ENCODE data around the gene TMEM9B. TPM values are rescaled to one million over a fixed set of nuclear protein-coding genes. Genes with fewer than 3 reads are reported as not detected.

Gene TMEM9B
- total and polyA plus RNA-seq, 2 experiments from 2014 or later = 10.4 to 12.9 TPM

GRCh38 chr11:8988329-8989234 is 24.3 kb upstream of the TMEM9B start:
- H3F3A ChIP-seq (replicated peaks; ENCODE audit: low read depth) = no peaks in the 10 kb centered on the region
- no peaks in the 10 kb centered on the region for H3K9me3 Mint-ChIP-seq
- no peaks in the 10 kb centered on the region for H3K27me3 Mint-ChIP-seq (ENCODE audit: insufficient read depth, low read depth, poor library complexity)
- no peak overlapping the region for H3K27ac Mint-ChIP-seq
- H3K4me2 ChIP-seq = no peak overlapping the region
- no peaks in the 10 kb centered on the region for H4K20me1 ChIP-seq (replicated peaks; ENCODE audit: insufficient read depth)
- H3K4me3 ChIP-seq = no peak overlapping the region
- ATAC-seq (no peak), DNase-seq (ENCODE audit: low spot score) (no peak)
- no peaks in the 10 kb centered on the region for H3K79me2 ChIP-seq (replicated peaks; ENCODE audit: insufficient read depth)
- H3K27me3 ChIP-seq (ENCODE audit: insufficient read depth) = no peaks in the 10 kb centered on the region
- TF ChIP-seq ZNF331 (CRISPR knock-in tag; IDR thresholded peaks at IDR 0.05; ENCODE audit: low read depth) = no peak
- TF ChIP-seq ZNF462 (CRISPR knock-in tag; IDR thresholded peaks at IDR 0.05) = no peak
- TF ChIP-seq STAT1 (IDR thresholded peaks at IDR 0.05; ENCODE audit: unreplicated experiment) = no peak
- TF ChIP-seq CREB1 (CRISPR knock-in tag; IDR thresholded peaks at IDR 0.05; ENCODE audit: low read depth) = no peak
- no peak for TF ChIP-seq ZNF114 (CRISPR knock-in tag; IDR thresholded peaks at IDR 0.05)
- TF ChIP-seq JUNB (IDR thresholded peaks at IDR 0.05; ENCODE audit: unreplicated experiment) = no peak
- TF ChIP-seq EZH2 (IDR thresholded peaks at IDR 0.05; ENCODE audit: low read depth, unreplicated experiment) = no peak
- TF ChIP-seq CTCF (conservative IDR thresholded peaks at IDR 0.05; ENCODE audit: low read depth in 2 of 2) = no peak
- TF ChIP-seq, protein P1, sequence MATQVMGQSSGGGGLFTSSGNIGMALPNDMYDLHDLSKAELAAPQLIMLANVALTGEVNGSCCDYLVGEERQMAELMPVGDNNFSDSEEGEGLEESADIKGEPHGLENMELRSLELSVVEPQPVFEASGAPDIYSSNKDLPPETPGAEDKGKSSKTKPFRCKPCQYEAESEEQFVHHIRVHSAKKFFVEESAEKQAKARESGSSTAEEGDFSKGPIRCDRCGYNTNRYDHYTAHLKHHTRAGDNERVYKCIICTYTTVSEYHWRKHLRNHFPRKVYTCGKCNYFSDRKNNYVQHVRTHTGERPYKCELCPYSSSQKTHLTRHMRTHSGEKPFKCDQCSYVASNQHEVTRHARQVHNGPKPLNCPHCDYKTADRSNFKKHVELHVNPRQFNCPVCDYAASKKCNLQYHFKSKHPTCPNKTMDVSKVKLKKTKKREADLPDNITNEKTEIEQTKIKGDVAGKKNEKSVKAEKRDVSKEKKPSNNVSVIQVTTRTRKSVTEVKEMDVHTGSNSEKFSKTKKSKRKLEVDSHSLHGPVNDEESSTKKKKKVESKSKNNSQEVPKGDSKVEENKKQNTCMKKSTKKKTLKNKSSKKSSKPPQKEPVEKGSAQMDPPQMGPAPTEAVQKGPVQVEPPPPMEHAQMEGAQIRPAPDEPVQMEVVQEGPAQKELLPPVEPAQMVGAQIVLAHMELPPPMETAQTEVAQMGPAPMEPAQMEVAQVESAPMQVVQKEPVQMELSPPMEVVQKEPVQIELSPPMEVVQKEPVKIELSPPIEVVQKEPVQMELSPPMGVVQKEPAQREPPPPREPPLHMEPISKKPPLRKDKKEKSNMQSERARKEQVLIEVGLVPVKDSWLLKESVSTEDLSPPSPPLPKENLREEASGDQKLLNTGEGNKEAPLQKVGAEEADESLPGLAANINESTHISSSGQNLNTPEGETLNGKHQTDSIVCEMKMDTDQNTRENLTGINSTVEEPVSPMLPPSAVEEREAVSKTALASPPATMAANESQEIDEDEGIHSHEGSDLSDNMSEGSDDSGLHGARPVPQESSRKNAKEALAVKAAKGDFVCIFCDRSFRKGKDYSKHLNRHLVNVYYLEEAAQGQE (IDR thresholded peaks at IDR 0.05; ENCODE audit: unreplicated experiment) = no peak
- TF ChIP-seq, protein P2, sequence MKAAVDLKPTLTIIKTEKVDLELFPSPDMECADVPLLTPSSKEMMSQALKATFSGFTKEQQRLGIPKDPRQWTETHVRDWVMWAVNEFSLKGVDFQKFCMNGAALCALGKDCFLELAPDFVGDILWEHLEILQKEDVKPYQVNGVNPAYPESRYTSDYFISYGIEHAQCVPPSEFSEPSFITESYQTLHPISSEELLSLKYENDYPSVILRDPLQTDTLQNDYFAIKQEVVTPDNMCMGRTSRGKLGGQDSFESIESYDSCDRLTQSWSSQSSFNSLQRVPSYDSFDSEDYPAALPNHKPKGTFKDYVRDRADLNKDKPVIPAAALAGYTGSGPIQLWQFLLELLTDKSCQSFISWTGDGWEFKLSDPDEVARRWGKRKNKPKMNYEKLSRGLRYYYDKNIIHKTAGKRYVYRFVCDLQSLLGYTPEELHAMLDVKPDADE (IDR thresholded peaks at IDR 0.05) = no peak
- TF ChIP-seq NANOG (IDR thresholded peaks at IDR 0.05; ENCODE audit: borderline replicate concordance) = no peak
- TF ChIP-seq EZH2phosphoT487 (IDR thresholded peaks at IDR 0.05; ENCODE audit: unreplicated experiment) = no peak
- TF ChIP-seq POLR2AphosphoS5 (IDR thresholded peaks at IDR 0.05; ENCODE audit: low read depth) = no peak
- H3K27ac ChIP-seq (ENCODE audit: low read depth) = no peak overlapping the region
- H3K4me1 Mint-ChIP-seq = peaks cover 7% of the 10 kb centered on the region; the same call in 2 of the 3 replicates
- H3K36me3 Mint-ChIP-seq (ENCODE audit: low read depth) = no peaks in the 10 kb centered on the region
- H3K4me3 Mint-ChIP-seq = no peak overlapping the region
- H3K36me3 ChIP-seq (ENCODE audit: insufficient read depth) = no peaks in the 10 kb centered on the region
- H3K9me2 ChIP-seq (ENCODE audit: insufficient read depth) = no peaks in the 10 kb centered on the region
- H2AFZ ChIP-seq = no peak overlapping the region
- no peaks in the 10 kb centered on the region for H3K4me1 ChIP-seq (ENCODE audit: insufficient read depth)

Measured in GM23338 (cell line).